Ishikawa (cell line): ENCODE results near the gene VPS37B.

ENCODE experiments used
- CREB1 ChIP-seq: IDR thresholded peaks from 2 replicates; pipeline ENCODE4 v1.6.1; 2012; ENCODE audit warnings: low read depth
- EP300 ChIP-seq: IDR thresholded peaks from 2 replicates; pipeline ENCODE4 v1.6.1; 2012; ENCODE audit warnings: borderline replicate concordance
- NFIC ChIP-seq: IDR thresholded peaks from 2 replicates; pipeline ENCODE4 v1.6.1; 2012
- RAD21 ChIP-seq: IDR thresholded peaks from 2 replicates; pipeline ENCODE4 v1.6.1; 2012; ENCODE audit warnings: low read depth
- TAF1 ChIP-seq: IDR thresholded peaks from 2 replicates; pipeline ENCODE4 v1.6.1; 2012; ENCODE audit warnings: low read depth, mild to moderate bottlenecking
- YY1 ChIP-seq: IDR thresholded peaks from 2 replicates; pipeline ENCODE4 v1.6.1; 2012; ENCODE audit warnings: low read depth

GRCh38 chr12:122845041-122845864 is 50.7 kb downstream of the VPS37B start:
- TF ChIP-seq NFIC = no peak
- TF ChIP-seq CREB1 = no peak
- TF ChIP-seq YY1 = no peak
- TF ChIP-seq EP300 = no peak
- no peak for TF ChIP-seq RAD21
- no peak for TF ChIP-seq TAF1
